ENCODE data around the gene CFAP157. TPM values are rescaled to one million over a fixed set of nuclear protein-coding genes. Genes with fewer than 3 reads are reported as not detected.
A peak's percentile ranks its signal among the peaks of the same experiment; 100 is the strongest.

CFAP157 gene
- total RNA-seq, 1 experiment from 2014 or later: 0.22 TPM

GRCh38 chr9:127707766-127708165 is 978 bp downstream of the CFAP157 start:
- Histone ChIP-seq H3K4me3 (replicated peaks in 1 of 2; ENCODE audit: low read depth in 1 of 2, low read length in 2 of 2) (no peak overlapping the region), H3K36me3 (ENCODE audit: control insufficient read depth in 1 of 2, insufficient read depth in 2 of 2, low read length in 2 of 2) (peaks cover 0 to 4% of the 10 kb centered on the region in 2 experiments; a peak in 1 of 4 replicates), H3K9me2 (ENCODE audit: insufficient read depth) (no peaks in the 10 kb centered on the region), H3K9me3 (ENCODE audit: control insufficient read depth in 1 of 2, insufficient read depth in 1 of 2, low read depth in 1 of 2, low read length in 2 of 2) (no peaks in the 10 kb centered on the region), H4K20me1 (ENCODE audit: insufficient read depth) (no peaks in the 10 kb centered on the region), H2AFZ (ENCODE audit: low read depth, low read length, poor library complexity, severe bottlenecking) (no peak overlapping the region), H3K79me2 (ENCODE audit: insufficient read depth, low read length) (no peaks in the 10 kb centered on the region), H3K27ac (ENCODE audit: low read depth, low read length) (no peak overlapping the region), H3K4me1 (ENCODE audit: control insufficient read depth in 1 of 2, insufficient read depth in 2 of 2, low read length in 2 of 2) (peaks cover 6 to 17% of the 10 kb centered on the region in 2 experiments; a peak in 3 of 4 replicates), H3K9ac (ENCODE audit: low read length) (no peak overlapping the region), H3K27me3 (ENCODE audit: insufficient read depth, low read length) (no peaks in the 10 kb centered on the region), H3K4me2 (ENCODE audit: low read length) (peak overlapping the region; percentile 31)
- intact Hi-C loops (cut with micrococcal nuclease): loop anchor here (1.0 kb wide), 1 partner anchor 27 kb away; no protein-coding TSS in a partner anchor
- DNase-seq (ENCODE audit: low read depth, low spot score) (peak; percentile 43), ATAC-seq (peak; percentile 80)
- ChIA-PET RAD21 (ENCODE audit: low non-redundant PET in 1 of 2, low total read pairs in 2 of 2, uncharacterized antibody in 2 of 2, unreplicated experiment in 2 of 2) (interaction anchor here in 1 of 2 experiments (0.7 kb wide), 1 partner anchor 27 kb away, joined by 3 read pairs; the partner anchor contains the start of gene TOR2A), POLR2A (no interaction called here), CTCF (interaction anchor here (1.0 to 1.5 kb wide), 2 partner anchors 27 to 213 kb away, joined by 3 to 6 read pairs; partner anchors contain the start of gene TOR2A)
- peak in 2 of 3 experiments; percentile 42 to 43; a peak in 4 of 6 replicates for TF ChIP-seq CTCF (IDR thresholded peaks at IDR 0.05 in 2 of 3, conservative IDR thresholded peaks at IDR 0.05 in 1 of 3; ENCODE audit: borderline replicate concordance in 1 of 3, insufficient read depth in 1 of 3, low read depth in 2 of 3, low read length in 2 of 3)
- TF ChIP-seq SP1 (IDR thresholded peaks at IDR 0.05; ENCODE audit: low read depth): no peak
- no TSS peak for BruUV-seq (replicated peaks)

DNA sequence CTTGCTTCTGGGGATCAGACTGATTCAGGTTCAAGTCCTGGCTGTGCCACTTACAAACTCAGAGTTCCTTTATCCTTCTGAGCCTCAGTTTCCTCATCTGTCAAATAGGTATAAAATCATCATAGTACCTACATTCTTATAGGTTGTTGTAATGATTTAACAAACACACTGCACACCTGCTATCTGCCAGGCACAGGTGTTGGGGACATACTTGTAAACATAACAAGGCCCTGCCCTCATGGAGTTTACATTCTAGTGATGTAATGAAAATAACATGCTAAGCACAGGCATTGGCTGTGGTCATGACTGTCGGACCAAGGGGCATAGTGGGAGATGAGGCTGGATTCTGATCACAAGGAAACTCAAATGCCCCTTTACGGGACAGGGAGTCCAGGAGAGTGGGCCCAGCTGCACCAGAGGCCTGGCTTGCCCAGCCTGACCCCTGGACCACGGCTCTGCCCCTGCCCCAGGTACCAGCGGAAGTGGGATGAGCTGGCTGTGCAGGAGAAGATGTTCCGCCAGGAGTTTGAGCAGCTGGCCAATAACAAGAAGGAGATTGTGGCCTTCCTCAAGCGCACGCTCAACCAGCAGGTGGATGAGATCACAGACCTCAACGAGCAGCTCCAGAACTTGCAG is 2.3 kb downstream of the CFAP157 start:
- Histone ChIP-seq H3K9me2 (ENCODE audit: insufficient read depth) (no peaks in the 10 kb centered on the region), H3K36me3 (ENCODE audit: control insufficient read depth in 1 of 2, insufficient read depth in 2 of 2, low read length in 2 of 2) (peaks cover 0 to 4% of the 10 kb centered on the region in 2 experiments; a peak in 1 of 4 replicates), H3K79me2 (ENCODE audit: insufficient read depth, low read length) (peaks cover 7% of the 10 kb centered on the region; the same call in 1 of the 2 replicates), H3K9me3 (ENCODE audit: control insufficient read depth in 1 of 2, insufficient read depth in 1 of 2, low read depth in 1 of 2, low read length in 2 of 2) (no peaks in the 10 kb centered on the region), H3K27ac (ENCODE audit: low read depth, low read length) (no peak overlapping the region), H3K4me2 (ENCODE audit: low read length) (no peak overlapping the region), H4K20me1 (ENCODE audit: insufficient read depth) (no peaks in the 10 kb centered on the region), H3K27me3 (ENCODE audit: insufficient read depth, low read length) (no peaks in the 10 kb centered on the region), H3K4me3 (replicated peaks in 1 of 2; ENCODE audit: low read depth in 1 of 2, low read length in 2 of 2) (no peak overlapping the region), H3K4me1 (ENCODE audit: control insufficient read depth in 1 of 2, insufficient read depth in 2 of 2, low read length in 2 of 2) (peaks cover 7 to 18% of the 10 kb centered on the region in 2 experiments), H2AFZ (ENCODE audit: low read depth, low read length, poor library complexity, severe bottlenecking) (no peak overlapping the region), H3K9ac (ENCODE audit: low read length) (no peak overlapping the region)
- CTCF ChIA-PET: interaction anchor here (0.9 kb wide), 1 partner anchor 26 kb away, joined by 4 read pairs; the partner anchor contains the start of gene TOR2A
- POLR2A ChIA-PET: no interaction called here
- no peak for TF ChIP-seq ELF1 (IDR thresholded peaks at IDR 0.05; ENCODE audit: borderline replicate concordance, low read depth)
- TF ChIP-seq POLR2A (IDR thresholded peaks at IDR 0.05; ENCODE audit: borderline replicate concordance, extremely low read depth, insufficient read depth, insufficient read length): no peak
- no peak for TF ChIP-seq EZH2 (IDR thresholded peaks at IDR 0.05)
- TF ChIP-seq, protein P1, sequence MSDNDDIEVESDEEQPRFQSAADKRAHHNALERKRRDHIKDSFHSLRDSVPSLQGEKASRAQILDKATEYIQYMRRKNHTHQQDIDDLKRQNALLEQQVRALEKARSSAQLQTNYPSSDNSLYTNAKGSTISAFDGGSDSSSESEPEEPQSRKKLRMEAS (IDR thresholded peaks at IDR 0.05): no peak
- no peak for TF ChIP-seq POLR2AphosphoS5 (IDR thresholded peaks at IDR 0.05; ENCODE audit: low read depth, low read length)
- no peak for TF ChIP-seq ZNF274 (IDR thresholded peaks at IDR 0.05; ENCODE audit: low read depth, low read length)
- TF ChIP-seq, protein P2, sequence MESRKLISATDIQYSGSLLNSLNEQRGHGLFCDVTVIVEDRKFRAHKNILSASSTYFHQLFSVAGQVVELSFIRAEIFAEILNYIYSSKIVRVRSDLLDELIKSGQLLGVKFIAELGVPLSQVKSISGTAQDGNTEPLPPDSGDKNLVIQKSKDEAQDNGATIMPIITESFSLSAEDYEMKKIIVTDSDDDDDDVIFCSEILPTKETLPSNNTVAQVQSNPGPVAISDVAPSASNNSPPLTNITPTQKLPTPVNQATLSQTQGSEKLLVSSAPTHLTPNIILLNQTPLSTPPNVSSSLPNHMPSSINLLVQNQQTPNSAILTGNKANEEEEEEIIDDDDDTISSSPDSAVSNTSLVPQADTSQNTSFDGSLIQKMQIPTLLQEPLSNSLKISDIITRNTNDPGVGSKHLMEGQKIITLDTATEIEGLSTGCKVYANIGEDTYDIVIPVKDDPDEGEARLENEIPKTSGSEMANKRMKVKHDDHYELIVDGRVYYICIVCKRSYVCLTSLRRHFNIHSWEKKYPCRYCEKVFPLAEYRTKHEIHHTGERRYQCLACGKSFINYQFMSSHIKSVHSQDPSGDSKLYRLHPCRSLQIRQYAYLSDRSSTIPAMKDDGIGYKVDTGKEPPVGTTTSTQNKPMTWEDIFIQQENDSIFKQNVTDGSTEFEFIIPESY (IDR thresholded peaks at IDR 0.05; ENCODE audit: extremely low read depth, insufficient replicate concordance, low read length): no peak
- TF ChIP-seq YY1 (IDR thresholded peaks at IDR 0.05; ENCODE audit: extremely low read depth, insufficient replicate concordance, low read depth, low read length): no peak
- no peak for TF ChIP-seq JUND (IDR thresholded peaks at IDR 0.05)
- TF ChIP-seq SP1 (IDR thresholded peaks at IDR 0.05; ENCODE audit: low read depth): no peak
- TF ChIP-seq RAD21 (IDR thresholded peaks at IDR 0.05; ENCODE audit: low read depth): no peak
- no TSS peak for BruUV-seq (replicated peaks)
- RAD21 ChIA-PET (ENCODE audit: low non-redundant PET in 1 of 2, low total read pairs in 2 of 2, uncharacterized antibody in 2 of 2, unreplicated experiment in 2 of 2): no interaction called here
- intact Hi-C loops (cut with micrococcal nuclease): no loop called here
- DNase-seq (ENCODE audit: low read depth, low spot score): no peak
- ATAC-seq: no peak
